SK-N-MC (cell line): Measurements from ENCODE around the gene AGR3.

Source experiments
- EZH2 ChIP-seq: fragments of 200-600 bp; sonication (generic); IDR thresholded peaks from one replicate; pipeline ENCODE4 v1.6.1; 2017; ENCODE audit warnings: antibody characterized with exemption
- FOXP2 ChIP-seq: optimal IDR thresholded peaks from 2 replicates; pipeline ENCODE3; 2011; ENCODE audit warnings: mild to moderate bottlenecking, moderate library complexity; ENCODE audit not compliant: insufficient read depth; ENCODE audit errors: extremely low read length, control extremely low read depth
- POLR2AphosphoS5 ChIP-seq: IDR thresholded peaks from 2 replicates; pipeline ENCODE4 v1.6.1; 2012; ENCODE audit warnings: mild to moderate bottlenecking, low read depth, low read length, borderline replicate concordance

- TF ChIP-seq EZH2 (no peak), POLR2AphosphoS5 (no peak), FOXP2 (no peak)
Measured at GRCh38 chr7:16913643-16914042, 31.9 kb upstream of the AGR3 start.
